ENCODE measurements around the gene NR1H3. TPM values are rescaled to one million over a fixed set of nuclear protein-coding genes. Genes with fewer than 3 reads are reported as not detected.

Gene NR1H3
- total and polyA plus RNA-seq, 9 donors: 12.9 to 26.2 (median 15.1) TPM

DNA sequence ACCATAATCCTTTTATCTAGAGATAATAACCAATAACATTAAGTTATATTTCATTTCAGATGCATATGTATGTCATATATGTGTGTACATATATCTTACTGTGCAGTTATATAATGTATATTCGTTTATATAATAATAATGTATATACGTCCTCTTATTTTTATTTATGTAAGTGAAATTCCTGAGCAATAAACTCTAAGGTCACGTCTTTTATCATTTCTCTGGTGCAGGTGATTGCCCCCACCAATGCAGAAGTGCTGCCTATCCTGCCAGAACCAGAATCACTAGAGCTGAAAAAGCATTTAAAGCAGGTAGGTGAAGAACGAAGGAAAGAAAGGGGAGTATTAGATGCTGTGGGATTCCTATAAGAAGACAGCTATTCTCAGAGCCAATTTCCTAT, 21.0 kb downstream of the NR1H3 start:
- H3K36me3 ChIP-seq (ENCODE audit: control insufficient read depth, insufficient read depth, low read length): peaks cover 64% of the 10 kb centered on the region
- no peaks in the 10 kb centered on the region for H3K4me1 ChIP-seq (ENCODE audit: control insufficient read depth, insufficient read depth, low read length)
- no peak for DNase-seq
- no CpG with 5 or more reads among the region's 4 CpGs for WGBS (ENCODE audit: insufficient coverage)
- H3K4me3 ChIP-seq (ENCODE audit: low read length): no peak overlapping the region
- no peaks in the 10 kb centered on the region for H3K27me3 ChIP-seq (ENCODE audit: control insufficient read depth, insufficient read depth, low read length)
- H3K9me3 ChIP-seq (replicated peaks; ENCODE audit: control insufficient read depth, low read depth, low read length): no peaks in the 10 kb centered on the region
- H3K27ac ChIP-seq (ENCODE audit: low read length): no peak overlapping the region

DNA sequence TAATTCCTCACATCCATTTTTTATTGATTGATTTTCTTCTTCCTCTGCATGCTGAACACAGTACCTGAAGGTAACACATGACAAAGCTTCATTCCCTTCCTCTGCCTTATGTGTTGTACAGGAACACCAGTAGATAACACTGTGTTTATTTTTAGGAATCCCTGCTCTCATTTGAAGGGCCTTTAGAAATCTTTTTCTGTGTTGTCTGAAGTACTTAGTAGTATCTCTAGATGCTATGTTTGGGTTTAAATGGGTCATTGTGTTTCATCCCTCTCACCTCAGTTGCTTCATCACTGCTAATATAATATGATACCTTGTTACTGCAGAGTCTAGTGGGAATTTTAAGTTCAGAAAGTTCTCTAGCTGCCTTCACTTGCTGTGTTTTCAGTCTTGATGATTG, 22.3 kb downstream of the NR1H3 start:
- peaks cover 68% of the 10 kb centered on the region for H3K36me3 ChIP-seq (ENCODE audit: control insufficient read depth, insufficient read depth, low read length)
- no peak overlapping the region for H3K27ac ChIP-seq (ENCODE audit: low read length)
- H3K27me3 ChIP-seq (ENCODE audit: control insufficient read depth, insufficient read depth, low read length): no peaks in the 10 kb centered on the region
- no peaks in the 10 kb centered on the region for H3K9me3 ChIP-seq (replicated peaks; ENCODE audit: control insufficient read depth, low read depth, low read length)
- no peaks in the 10 kb centered on the region for H3K4me1 ChIP-seq (ENCODE audit: control insufficient read depth, insufficient read depth, low read length)
- H3K4me3 ChIP-seq (ENCODE audit: low read length): no peak overlapping the region
- no peak for DNase-seq

DNA sequence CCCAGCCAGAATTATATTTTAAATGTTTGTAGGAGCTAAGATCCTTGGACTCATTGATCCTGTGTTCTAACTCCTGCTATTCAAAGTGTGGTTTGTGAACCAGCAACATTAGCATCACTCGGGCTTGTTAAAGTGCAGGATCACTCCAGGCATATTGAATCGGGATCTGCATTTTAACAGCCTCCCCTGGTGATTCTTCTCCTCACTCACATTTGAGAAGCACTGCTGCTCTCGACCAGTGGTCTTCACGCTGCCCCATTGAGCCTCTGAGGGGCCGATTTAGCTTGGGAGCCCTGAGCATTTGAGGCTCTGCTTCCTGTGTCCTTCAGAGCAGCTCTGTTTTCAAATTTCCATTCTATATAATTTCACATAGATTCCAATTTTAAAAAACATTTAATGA, 23.1 kb downstream of the NR1H3 start:
- Histone ChIP-seq H3K9me3 (replicated peaks; ENCODE audit: control insufficient read depth, low read depth, low read length) (no peaks in the 10 kb centered on the region), H3K27ac (ENCODE audit: low read length) (no peak overlapping the region), H3K36me3 (ENCODE audit: control insufficient read depth, insufficient read depth, low read length) (peaks cover 69% of the 10 kb centered on the region), H3K4me1 (ENCODE audit: control insufficient read depth, insufficient read depth, low read length) (no peaks in the 10 kb centered on the region), H3K27me3 (ENCODE audit: control insufficient read depth, insufficient read depth, low read length) (no peaks in the 10 kb centered on the region), H3K4me3 (ENCODE audit: low read length) (no peak overlapping the region)
- DNase-seq: no peak
- 47% methylated on average over 3 of the region's 5 CpGs for WGBS (ENCODE audit: insufficient coverage)

DNA sequence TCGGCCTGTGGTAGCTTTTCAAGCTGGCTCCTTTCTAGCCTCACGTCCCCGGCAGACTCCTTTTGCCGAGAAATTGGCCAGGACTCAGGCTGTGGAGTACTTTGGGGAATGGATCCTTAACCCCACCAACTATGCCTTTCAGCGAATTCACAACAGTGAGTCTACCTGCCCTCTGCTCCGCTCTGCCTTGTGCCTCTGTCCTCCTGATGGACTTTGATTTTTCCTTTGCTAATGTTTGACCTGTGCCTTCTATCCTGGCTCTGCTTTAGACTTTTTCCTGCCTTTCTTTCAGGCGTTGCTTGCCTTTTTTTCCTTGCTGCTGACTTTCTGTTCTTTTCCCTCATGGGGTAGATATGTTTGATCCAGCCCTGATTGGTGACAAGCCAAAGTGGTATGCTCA, 24.7 kb downstream of the NR1H3 start:
- no peak for DNase-seq
- no peak overlapping the region for H3K27ac ChIP-seq (ENCODE audit: low read length)
- H3K4me1 ChIP-seq (ENCODE audit: control insufficient read depth, insufficient read depth, low read length): no peaks in the 10 kb centered on the region
- no peaks in the 10 kb centered on the region for H3K27me3 ChIP-seq (ENCODE audit: control insufficient read depth, insufficient read depth, low read length)
- H3K36me3 ChIP-seq (ENCODE audit: control insufficient read depth, insufficient read depth, low read length): peaks cover 71% of the 10 kb centered on the region
- H3K4me3 ChIP-seq (ENCODE audit: low read length): no peak overlapping the region
- no peaks in the 10 kb centered on the region for H3K9me3 ChIP-seq (replicated peaks; ENCODE audit: control insufficient read depth, low read depth, low read length)
- 90% methylated on average over 7 of the region's 7 CpGs for WGBS (ENCODE audit: insufficient coverage)

DNA sequence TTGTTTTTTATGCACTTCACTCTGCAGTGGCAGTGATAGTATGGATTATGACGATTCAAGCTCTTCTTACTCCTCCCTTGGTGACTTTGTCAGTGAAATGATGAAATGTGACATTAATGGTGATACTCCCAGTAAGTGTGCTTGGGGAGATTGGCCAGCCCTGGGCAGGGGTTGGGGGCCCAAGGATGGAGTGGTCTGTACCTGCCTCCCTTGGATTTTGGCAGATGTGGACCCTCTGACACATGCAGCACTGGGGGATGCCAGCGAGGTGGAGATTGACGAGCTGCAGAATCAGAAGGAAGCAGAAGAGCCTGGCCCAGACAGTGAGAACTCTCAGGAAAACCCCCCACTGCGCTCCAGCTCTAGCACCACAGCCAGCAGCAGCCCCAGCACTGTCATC, 26.4 kb downstream of the NR1H3 start:
- Histone ChIP-seq H3K4me1 (ENCODE audit: control insufficient read depth, insufficient read depth, low read length) (no peaks in the 10 kb centered on the region), H3K36me3 (ENCODE audit: control insufficient read depth, insufficient read depth, low read length) (peaks cover 76% of the 10 kb centered on the region), H3K9me3 (replicated peaks; ENCODE audit: control insufficient read depth, low read depth, low read length) (no peaks in the 10 kb centered on the region), H3K4me3 (ENCODE audit: low read length) (no peak overlapping the region), H3K27ac (ENCODE audit: low read length) (no peak overlapping the region), H3K27me3 (ENCODE audit: control insufficient read depth, insufficient read depth, low read length) (no peaks in the 10 kb centered on the region)
- DNase-seq: no peak
- WGBS (ENCODE audit: insufficient coverage): 100% methylated on average over 2 of the region's 4 CpGs

DNA sequence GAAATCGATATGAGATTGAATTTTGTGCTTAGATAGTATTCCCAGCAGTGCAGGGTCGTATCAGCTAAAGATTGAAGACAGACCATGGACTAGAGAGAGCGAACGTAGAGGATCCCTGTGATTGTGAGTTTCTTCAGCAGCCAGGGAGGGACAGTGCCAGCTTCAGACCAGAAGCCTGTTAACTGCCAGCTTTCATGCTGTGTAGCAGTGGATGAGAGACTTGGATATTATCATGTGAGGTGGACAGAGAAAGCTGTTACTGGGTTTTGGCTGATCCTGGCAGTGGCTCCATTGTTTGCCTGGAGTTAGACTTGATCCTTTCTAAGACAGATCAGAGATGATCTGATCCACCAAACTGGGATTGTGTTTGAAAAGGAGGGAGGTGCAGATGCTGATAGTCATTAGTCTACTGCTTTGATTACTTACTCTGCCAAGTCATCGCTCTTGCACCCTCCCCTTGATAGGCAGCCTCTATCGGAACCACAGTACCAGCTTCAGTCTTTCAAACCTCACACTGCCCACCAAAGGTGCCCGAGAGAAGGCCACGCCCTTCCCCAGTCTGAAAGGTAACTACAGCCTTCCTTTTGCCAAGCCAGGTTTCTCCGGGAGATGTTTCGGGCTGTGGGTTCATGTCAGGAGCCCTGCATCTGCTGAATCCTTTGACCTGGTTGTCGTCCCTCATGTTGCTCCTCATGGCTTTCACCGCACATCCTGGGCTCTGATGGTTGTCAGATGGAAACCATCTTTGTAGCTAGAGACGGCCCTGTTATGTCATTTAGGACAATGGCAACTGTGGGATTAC, 28.4 kb downstream of the NR1H3 start:
- Histone ChIP-seq H3K27ac (ENCODE audit: low read length) (no peak overlapping the region), H3K4me1 (ENCODE audit: control insufficient read depth, insufficient read depth, low read length) (no peaks in the 10 kb centered on the region)
- DNase-seq: no peak

DNA sequence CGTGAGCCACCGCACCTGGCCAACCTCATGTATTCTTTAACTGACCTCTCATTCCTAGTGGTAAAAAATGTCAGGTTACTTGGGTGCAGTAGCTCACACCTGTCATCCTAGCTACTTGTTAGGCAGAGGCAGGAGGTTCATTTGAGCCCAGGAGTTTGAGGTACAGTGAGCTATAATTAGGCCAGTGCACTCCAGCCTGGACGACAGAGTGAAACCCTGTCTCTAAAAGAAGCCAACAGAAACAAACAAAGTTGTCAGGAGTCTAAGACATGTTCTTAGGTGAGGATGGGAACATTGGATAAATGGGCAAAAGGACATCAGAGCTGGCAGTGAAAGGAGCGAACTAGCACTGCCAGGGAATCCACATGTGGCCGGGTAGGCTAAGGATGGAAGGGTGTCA, 30.3 kb downstream of the NR1H3 start:
- DNase-seq: no peak
- H3K9me3 ChIP-seq (replicated peaks; ENCODE audit: control insufficient read depth, low read depth, low read length): no peaks in the 10 kb centered on the region
- 50% methylated on average over 1 of the region's 5 CpGs for WGBS (ENCODE audit: insufficient coverage)
- peaks cover 90% of the 10 kb centered on the region for H3K36me3 ChIP-seq (ENCODE audit: control insufficient read depth, insufficient read depth, low read length)
- no peak overlapping the region for H3K4me3 ChIP-seq (ENCODE audit: low read length)
- no peaks in the 10 kb centered on the region for H3K27me3 ChIP-seq (ENCODE audit: control insufficient read depth, insufficient read depth, low read length)
- no peaks in the 10 kb centered on the region for H3K4me1 ChIP-seq (ENCODE audit: control insufficient read depth, insufficient read depth, low read length)
- no peak overlapping the region for H3K27ac ChIP-seq (ENCODE audit: low read length)

More for the DNA sequence above, 28.4 kb downstream of the NR1H3 start:
- WGBS (ENCODE audit: insufficient coverage): 94% methylated on average over 13 of the region's 13 CpGs
- H3K36me3 ChIP-seq (ENCODE audit: control insufficient read depth, insufficient read depth, low read length): peaks cover 88% of the 10 kb centered on the region
- no peak overlapping the region for H3K4me3 ChIP-seq (ENCODE audit: low read length)
- no peaks in the 10 kb centered on the region for H3K9me3 ChIP-seq (replicated peaks; ENCODE audit: control insufficient read depth, low read depth, low read length)
- H3K27me3 ChIP-seq (ENCODE audit: control insufficient read depth, insufficient read depth, low read length): no peaks in the 10 kb centered on the region

DNA sequence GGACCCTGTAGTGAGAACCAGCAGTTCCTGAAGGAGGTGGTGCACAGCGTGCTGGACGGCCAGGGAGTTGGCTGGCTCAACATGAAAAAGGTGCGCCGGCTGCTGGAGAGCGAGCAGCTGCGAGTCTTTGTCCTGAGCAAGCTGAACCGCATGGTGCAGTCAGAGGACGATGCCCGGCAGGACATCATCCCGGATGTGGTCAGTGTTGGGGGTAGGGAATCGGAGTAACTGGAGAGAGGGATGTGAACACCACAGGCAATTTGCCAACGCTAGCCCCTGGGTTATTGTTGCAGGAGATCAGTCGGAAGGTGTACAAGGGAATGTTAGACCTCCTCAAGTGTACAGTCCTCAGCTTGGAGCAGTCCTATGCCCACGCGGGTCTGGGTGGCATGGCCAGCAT, 32.1 kb downstream of the NR1H3 start:
- 95% methylated on average over 15 of the region's 15 CpGs for WGBS (ENCODE audit: insufficient coverage)
- Histone ChIP-seq H3K27me3 (ENCODE audit: control insufficient read depth, insufficient read depth, low read length) (no peaks in the 10 kb centered on the region), H3K27ac (ENCODE audit: low read length) (no peak overlapping the region), H3K4me3 (ENCODE audit: low read length) (no peak overlapping the region), H3K4me1 (ENCODE audit: control insufficient read depth, insufficient read depth, low read length) (no peaks in the 10 kb centered on the region), H3K9me3 (replicated peaks; ENCODE audit: control insufficient read depth, low read depth, low read length) (no peaks in the 10 kb centered on the region), H3K36me3 (ENCODE audit: control insufficient read depth, insufficient read depth, low read length) (peaks cover 87% of the 10 kb centered on the region)
- no peak for DNase-seq

DNA sequence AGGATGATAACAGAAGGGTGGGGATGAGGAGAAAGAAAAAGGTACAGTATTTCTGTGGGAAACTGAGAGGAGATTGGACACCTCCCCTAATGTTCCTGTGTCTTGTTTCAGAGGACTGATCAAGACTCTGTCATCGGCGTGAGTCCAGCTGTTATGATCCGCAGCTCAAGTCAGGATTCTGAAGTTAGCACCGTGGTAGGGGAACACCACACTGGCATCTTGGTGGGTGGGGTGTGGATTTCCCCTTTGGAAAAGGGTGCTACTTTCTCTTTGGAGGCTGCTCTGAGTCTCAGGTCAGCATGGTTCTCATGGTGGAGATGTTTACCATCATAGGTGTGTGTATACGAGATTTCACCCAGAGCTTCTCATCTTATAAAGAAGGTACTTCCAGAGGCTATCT, 37.6 kb downstream of the NR1H3 start:
- DNase-seq: no peak
- H3K27me3 ChIP-seq (ENCODE audit: control insufficient read depth, insufficient read depth, low read length): no peaks in the 10 kb centered on the region
- H3K9me3 ChIP-seq (replicated peaks; ENCODE audit: control insufficient read depth, low read depth, low read length): peaks cover 14% of the 10 kb centered on the region
- H3K4me1 ChIP-seq (ENCODE audit: control insufficient read depth, insufficient read depth, low read length): no peaks in the 10 kb centered on the region
- no peak overlapping the region for H3K4me3 ChIP-seq (ENCODE audit: low read length)
- H3K27ac ChIP-seq (ENCODE audit: low read length): no peak overlapping the region
- peaks cover 68% of the 10 kb centered on the region for H3K36me3 ChIP-seq (ENCODE audit: control insufficient read depth, insufficient read depth, low read length)
- WGBS (ENCODE audit: insufficient coverage): 100% methylated on average over 1 of the region's 5 CpGs

DNA sequence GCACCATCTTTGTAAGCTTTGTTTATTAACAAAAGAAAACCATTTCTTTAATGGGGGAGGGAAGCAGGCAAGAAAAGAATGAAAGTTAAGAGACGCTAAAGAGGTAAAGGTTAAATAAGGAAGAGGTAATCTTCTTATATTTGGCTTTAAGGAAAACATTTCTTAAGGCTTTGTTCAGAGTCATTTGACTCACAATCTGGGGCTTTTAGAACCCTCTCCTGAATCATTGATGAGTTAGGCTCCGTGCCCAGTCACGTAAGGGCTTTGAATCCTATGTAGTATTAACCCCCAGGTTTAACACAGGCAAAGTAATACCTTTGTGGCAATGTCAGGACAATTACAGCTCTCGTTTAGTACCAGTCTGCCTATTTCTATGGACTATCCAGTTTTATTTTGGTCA, 38.2 kb downstream of the NR1H3 start:
- H3K4me1 ChIP-seq (ENCODE audit: control insufficient read depth, insufficient read depth, low read length): no peaks in the 10 kb centered on the region
- 93% methylated on average over 2 of the region's 4 CpGs for WGBS (ENCODE audit: insufficient coverage)
- no peak for DNase-seq
- no peaks in the 10 kb centered on the region for H3K27me3 ChIP-seq (ENCODE audit: control insufficient read depth, insufficient read depth, low read length)
- H3K4me3 ChIP-seq (ENCODE audit: low read length): no peak overlapping the region
- H3K9me3 ChIP-seq (replicated peaks; ENCODE audit: control insufficient read depth, low read depth, low read length): peaks cover 14% of the 10 kb centered on the region
- H3K27ac ChIP-seq (ENCODE audit: low read length): no peak overlapping the region
- peaks cover 61% of the 10 kb centered on the region for H3K36me3 ChIP-seq (ENCODE audit: control insufficient read depth, insufficient read depth, low read length)

DNA sequence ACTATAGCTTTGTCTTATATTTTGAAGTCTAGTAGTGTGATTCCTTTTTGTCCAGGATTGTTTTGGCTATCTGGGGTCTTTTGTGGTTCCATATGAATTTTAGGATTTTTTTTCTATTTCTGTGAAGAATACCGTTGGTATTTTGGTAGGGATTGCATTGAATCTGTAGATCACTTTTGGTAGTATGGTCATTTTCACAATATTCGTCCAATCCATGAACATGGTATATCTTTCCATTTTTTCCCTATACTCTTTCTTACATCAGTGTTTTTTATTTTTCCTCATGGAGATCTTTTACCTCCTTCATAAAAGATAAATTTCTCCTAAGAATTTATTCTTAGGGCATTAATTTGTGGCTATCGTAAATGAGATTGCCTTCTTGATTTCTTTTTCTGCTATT, 41.3 kb downstream of the NR1H3 start:
- Histone ChIP-seq H3K4me3 (ENCODE audit: low read length) (no peak overlapping the region), H3K36me3 (ENCODE audit: control insufficient read depth, insufficient read depth, low read length) (peaks cover 35% of the 10 kb centered on the region)

More for the DNA sequence above, 41.3 kb downstream of the NR1H3 start:
- Histone ChIP-seq H3K27me3 (ENCODE audit: control insufficient read depth, insufficient read depth, low read length) (no peaks in the 10 kb centered on the region), H3K9me3 (replicated peaks; ENCODE audit: control insufficient read depth, low read depth, low read length) (peaks cover 17% of the 10 kb centered on the region), H3K27ac (ENCODE audit: low read length) (no peak overlapping the region), H3K4me1 (ENCODE audit: control insufficient read depth, insufficient read depth, low read length) (no peaks in the 10 kb centered on the region)
- DNase-seq: no peak
- WGBS (ENCODE audit: insufficient coverage): no CpG with 5 or more reads among the region's 3 CpGs
